NCI-H1105 treated with DMSO at 0.1 percent for 48 hours (cell line): ENCODE measurements around the gene HERPUD1.
A peak's percentile ranks its signal among the peaks of the same experiment; 100 is the strongest.
"Not testable (repeated sequence)": the region's sequence is repeated elsewhere in the genome, so short reads cannot be mapped to it uniquely, and the experiment has no call there.

Experiments
- DNase-seq: peaks from one replicate; lab custom pipeline; 2025; lab: John Stamatoyannopoulos, UW

Gene HERPUD1

GRCh38 chr16:56911771-56912571, 20.0 kb upstream of the HERPUD1 start:
- no peak for DNase-seq

- no peak for DNase-seq
These were observed 18.9 kb upstream of the HERPUD1 start for GRCh38 chr16:56912746-56913708.

- DNase-seq = no peak
These were observed 17.0 kb upstream of the HERPUD1 start for GRCh38 chr16:56914896-56915295.

- no peak for DNase-seq
These were observed 16.4 kb upstream of the HERPUD1 start for GRCh38 chr16:56915336-56916119.

GRCh38 chr16:56916571-56917403, 15.2 kb upstream of the HERPUD1 start:
- no peak for DNase-seq

- no peak for DNase-seq
These were observed 13.4 kb upstream of the HERPUD1 start for GRCh38 chr16:56918467-56919012.

- DNase-seq = no peak
These were observed 12.7 kb upstream of the HERPUD1 start for GRCh38 chr16:56919099-56919800.

GRCh38 chr16:56921571-56921970, 10.4 kb upstream of the HERPUD1 start:
- no peak for DNase-seq

GRCh38 chr16:56923481-56924091, 8.4 kb upstream of the HERPUD1 start:
- no peak for DNase-seq

- no peak for DNase-seq
These were observed 4.5 kb upstream of the HERPUD1 start for GRCh38 chr16:56927471-56927870.

GRCh38 chr16:56929639-56930038, 2.3 kb upstream of the HERPUD1 start:
- no peak for DNase-seq

- DNase-seq = peak; percentile 40
These were observed 1.3 kb upstream of the HERPUD1 start for GRCh38 chr16:56930486-56931270.

- peak; percentile 40 for DNase-seq
These were observed 561 bp upstream of the HERPUD1 start for GRCh38 chr16:56931271-56931891.

GRCh38 chr16:56932721-56933619, 1.0 kb downstream of the HERPUD1 start:
- peak; percentile 35 for DNase-seq

- peak; percentile 24 for DNase-seq
These were observed 2.1 kb downstream of the HERPUD1 start for GRCh38 chr16:56933828-56934598.

- not testable (repeated sequence) for DNase-seq
These were observed 2.7 kb downstream of the HERPUD1 start for GRCh38 chr16:56934599-56935145.
